IPS-18c (cell line): ENCODE data around the gene LRRC28.

Experiments
- H3K4me3 ChIP-seq: 2 replicates; pipeline ENCODE4 v1.7.0; 2013; ENCODE audit warnings: low read depth, mild to moderate bottlenecking, low read length, moderate library complexity; ENCODE audit not compliant: insufficient read depth
- H3K9me3 ChIP-seq: one replicate; pipeline ENCODE4 v1.6.1; 2013; ENCODE audit warnings: mild to moderate bottlenecking, low read length, moderate library complexity; ENCODE audit not compliant: control insufficient read depth, insufficient read depth

Gene LRRC28

GRCh38 chr15:99279827-99280226, 28.5 kb downstream of the LRRC28 start:
- no peak overlapping the region for H3K4me3 ChIP-seq
- H3K9me3 ChIP-seq, result no peaks in the 10 kb centered on the region

GRCh38 chr15:99282121-99282520, 30.8 kb downstream of the LRRC28 start:
- no peaks in the 10 kb centered on the region for H3K9me3 ChIP-seq
- H3K4me3 ChIP-seq, result no peak overlapping the region

GRCh38 chr15:99282586-99282985, 31.3 kb downstream of the LRRC28 start:
- Histone ChIP-seq H3K9me3 (no peaks in the 10 kb centered on the region), H3K4me3 (no peak overlapping the region)

GRCh38 chr15:99283717-99284116, 32.4 kb downstream of the LRRC28 start:
- no peak overlapping the region for H3K4me3 ChIP-seq
- no peaks in the 10 kb centered on the region for H3K9me3 ChIP-seq

- Histone ChIP-seq H3K4me3 (no peak overlapping the region), H3K9me3 (no peaks in the 10 kb centered on the region)
Observed at GRCh38 chr15:99291643-99292042, 40.4 kb downstream of the LRRC28 start.

- Histone ChIP-seq H3K9me3 (no peaks in the 10 kb centered on the region), H3K4me3 (no peak overlapping the region)
Observed at GRCh38 chr15:99295840-99296239, 44.6 kb downstream of the LRRC28 start.

- no peak overlapping the region for H3K4me3 ChIP-seq
- H3K9me3 ChIP-seq, result no peaks in the 10 kb centered on the region
Observed at GRCh38 chr15:99296386-99296785, 45.1 kb downstream of the LRRC28 start.

GRCh38 chr15:99303907-99304306, 52.6 kb downstream of the LRRC28 start:
- Histone ChIP-seq H3K4me3 (no peak overlapping the region), H3K9me3 (no peaks in the 10 kb centered on the region)

GRCh38 chr15:99305761-99306505, 54.7 kb downstream of the LRRC28 start:
- H3K9me3 ChIP-seq, result no peaks in the 10 kb centered on the region
- no peak overlapping the region for H3K4me3 ChIP-seq

GRCh38 chr15:99306694-99307338, 55.5 kb downstream of the LRRC28 start:
- H3K4me3 ChIP-seq, result no peak overlapping the region
- no peaks in the 10 kb centered on the region for H3K9me3 ChIP-seq

GRCh38 chr15:99307735-99308134, 56.5 kb downstream of the LRRC28 start:
- no peak overlapping the region for H3K4me3 ChIP-seq
- H3K9me3 ChIP-seq, result no peaks in the 10 kb centered on the region

- Histone ChIP-seq H3K4me3 (no peak overlapping the region), H3K9me3 (no peaks in the 10 kb centered on the region)
Observed at GRCh38 chr15:99310745-99311144, 59.5 kb downstream of the LRRC28 start.

GRCh38 chr15:99312228-99312627, 60.9 kb downstream of the LRRC28 start:
- Histone ChIP-seq H3K4me3 (no peak overlapping the region), H3K9me3 (no peaks in the 10 kb centered on the region)

- Histone ChIP-seq H3K9me3 (no peaks in the 10 kb centered on the region), H3K4me3 (no peak overlapping the region)
Observed at GRCh38 chr15:99312794-99313193, 61.5 kb downstream of the LRRC28 start.

- H3K9me3 ChIP-seq, result no peaks in the 10 kb centered on the region
- H3K4me3 ChIP-seq, result no peak overlapping the region
Observed at GRCh38 chr15:99315636-99316035, 64.4 kb downstream of the LRRC28 start.

GRCh38 chr15:99320374-99321215, 69.3 kb downstream of the LRRC28 start:
- Histone ChIP-seq H3K9me3 (no peaks in the 10 kb centered on the region), H3K4me3 (no peak overlapping the region)

GRCh38 chr15:99321468-99321867, 70.2 kb downstream of the LRRC28 start:
- no peaks in the 10 kb centered on the region for H3K9me3 ChIP-seq
- no peak overlapping the region for H3K4me3 ChIP-seq
